Measurements from ENCODE around the gene EFCAB6.

GRCh38 chr22:43857367-43857766, 45.3 kb upstream of the EFCAB6 start:
- TF ChIP-seq POLR2AphosphoS5 (IDR thresholded peaks at IDR 0.05; ENCODE audit: low read depth, low read length) (no peak), POLR2A (IDR thresholded peaks at IDR 0.05; ENCODE audit: low read depth, low read length) (no peak), TAF1 (IDR thresholded peaks at IDR 0.05; ENCODE audit: low read depth, low read length) (no peak), SPI1 (IDR thresholded peaks at IDR 0.05; ENCODE audit: low read depth, low read length) (no peak)

Data from GM12891 (cell line).